Activated CD8-positive, alpha-beta memory T cell treated with anti-CD3 and anti-CD28 coated beads, Interleukin-2, amount 10 ng/mL, durations not matched to agents 7 days and 5 days (primary cell): Measurements from ENCODE around the gene MPP4. TPM values are rescaled to one million over a fixed set of nuclear protein-coding genes. Genes with fewer than 3 reads are reported as not detected.

Experiments
- ATAC-seq: fragments of 150-1000 bp; cut with Tn5 transposase; one replicate; pipeline ENCODE4 v1.10.0; 2021; ENCODE audit warnings: moderate library complexity
- CTCF ChIA-PET: fragments of 350-600 bp; sonication (Branson Sonifier 250); formaldehyde crosslinking; loops from one replicate; lab custom pipeline; 2021; ENCODE audit warnings: antibody characterized with exemption; lab: Charles Lee
- DNase-seq: peaks from one replicate; pipeline ENCODE4 v3.0.0-alpha.2; 2020
- H3K27ac Mint-ChIP-seq: one replicate; pipeline ENCODE4 v1.8.0; 2021; ENCODE audit warnings: mild to moderate bottlenecking, mixed read lengths
- H3K27me3 Mint-ChIP-seq: one replicate; pipeline ENCODE4 v1.8.0; 2021; ENCODE audit warnings: mixed read lengths
- H3K36me3 Mint-ChIP-seq: one replicate; pipeline ENCODE4 v1.8.0; 2021; ENCODE audit warnings: mild to moderate bottlenecking, mixed read lengths
- H3K4me1 Mint-ChIP-seq: one replicate; pipeline ENCODE4 v1.8.0; 2021; ENCODE audit warnings: mixed read lengths
- H3K4me3 Mint-ChIP-seq: one replicate; pipeline ENCODE4 v1.8.0; 2021; ENCODE audit warnings: mild to moderate bottlenecking, moderate library complexity, mixed read lengths
- H3K9me3 Mint-ChIP-seq: one replicate; pipeline ENCODE4 v1.8.0; 2022; ENCODE audit warnings: low read depth, mixed read lengths
- total RNA-seq, 2 experiments: library from RNA; stranded (reverse); gene quantifications; one replicate each; pipeline ENCODE4 v1.2.3, GENCODE V29; 2021

Gene MPP4
- not detected for total RNA-seq

GRCh38 chr2:201698588-201699226, at the start of gene MPP4:
TSS of gene MPP4 (minus strand) at chr2:201698644. CDS start at chr2:201693954, 4,690 bp downstream.
- no peak for DNase-seq
- CTCF ChIA-PET = interaction anchor here (1.0 kb wide), 1 partner anchor 13 kb away, joined by 4 read pairs; no protein-coding TSS in a partner anchor
- no peak within 1 kb of the TSS for H3K4me3 Mint-ChIP-seq
- H3K9me3 Mint-ChIP-seq = no peaks in the 10 kb centered on the region
- H3K36me3 Mint-ChIP-seq = peaks cover 4% of the 10 kb centered on the region
- H3K27ac Mint-ChIP-seq = no peak within 1 kb of the TSS
- no peak for ATAC-seq
- H3K4me1 Mint-ChIP-seq = peaks cover 3% of the 10 kb centered on the region
- H3K27me3 Mint-ChIP-seq = no peaks in the 10 kb centered on the region

DNA sequence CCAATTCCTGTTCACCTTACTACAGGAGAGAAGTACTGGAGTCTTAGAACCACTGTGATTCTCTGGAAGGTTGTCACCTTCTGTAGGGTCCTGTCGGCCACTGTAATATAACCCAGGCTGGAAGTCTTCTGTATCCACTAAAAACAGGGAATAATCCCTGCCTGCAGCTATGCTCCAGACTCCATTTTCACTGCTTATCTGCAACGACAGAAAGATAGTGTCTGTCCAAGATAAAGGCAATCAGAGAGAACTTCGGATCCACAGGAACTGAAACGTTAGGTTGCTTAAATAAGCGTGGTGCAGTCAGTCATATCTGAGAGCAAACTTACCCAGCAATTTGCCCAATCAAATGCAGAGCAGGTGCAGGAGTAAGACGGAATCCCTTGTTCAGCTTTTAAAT, 48.1 kb upstream of the MPP4 start:
- H3K9me3 Mint-ChIP-seq = no peaks in the 10 kb centered on the region
- CTCF ChIA-PET = no interaction called here

DNA sequence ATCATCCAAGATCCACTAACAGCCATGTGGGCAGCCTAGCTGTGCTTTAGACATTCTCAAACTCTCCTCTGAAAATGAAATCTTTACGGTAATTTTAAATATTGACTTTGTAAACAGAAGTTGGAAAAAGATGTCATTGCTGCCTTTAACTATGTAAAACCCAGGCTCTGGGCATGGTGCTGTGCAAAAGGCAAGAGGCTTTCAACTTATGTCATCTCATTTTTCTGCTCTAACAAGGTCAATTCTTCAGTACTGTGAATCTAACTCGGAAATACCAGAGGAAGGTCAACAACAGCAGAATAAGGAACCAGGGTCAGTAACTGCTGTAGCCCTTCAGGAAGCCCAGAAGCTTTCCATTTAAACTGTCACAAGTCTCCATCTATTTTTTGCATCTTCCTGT, 37.0 kb upstream of the MPP4 start:
- Mint-ChIP-seq H3K27me3 (no peaks in the 10 kb centered on the region), H3K9me3 (peaks cover 3% of the 10 kb centered on the region), H3K36me3 (peaks cover 25% of the 10 kb centered on the region), H3K27ac (no peak overlapping the region), H3K4me3 (no peak overlapping the region), H3K4me1 (no peaks in the 10 kb centered on the region)
- ATAC-seq = no peak
- CTCF ChIA-PET = no interaction called here
- no peak for DNase-seq

More for the DNA sequence above, 48.1 kb upstream of the MPP4 start:
- no peak overlapping the region for H3K4me3 Mint-ChIP-seq
- no peak for DNase-seq
- H3K27ac Mint-ChIP-seq = no peak overlapping the region
- no peaks in the 10 kb centered on the region for H3K27me3 Mint-ChIP-seq
- ATAC-seq = no peak
- H3K36me3 Mint-ChIP-seq = no peaks in the 10 kb centered on the region
- H3K4me1 Mint-ChIP-seq = no peaks in the 10 kb centered on the region

- no peak overlapping the region for H3K4me3 Mint-ChIP-seq
- DNase-seq (no peak), ATAC-seq (no peak)
- no peaks in the 10 kb centered on the region for H3K4me1 Mint-ChIP-seq
- H3K9me3 Mint-ChIP-seq = peaks cover 3% of the 10 kb centered on the region
- no peak overlapping the region for H3K27ac Mint-ChIP-seq
- CTCF ChIA-PET = interaction anchor here (1.2 kb wide), 1 partner anchor 15 kb away, joined by 4 read pairs; no protein-coding TSS in a partner anchor
- H3K36me3 Mint-ChIP-seq = peaks cover 25% of the 10 kb centered on the region
- H3K27me3 Mint-ChIP-seq = no peaks in the 10 kb centered on the region
These were observed 35.7 kb upstream of the MPP4 start for GRCh38 chr2:201734111-201734510.

GRCh38 chr2:201733544-201733943, 35.1 kb upstream of the MPP4 start:
- CTCF ChIA-PET = interaction anchor here (1.2 kb wide), 1 partner anchor 16 kb away, joined by 4 read pairs; no protein-coding TSS in a partner anchor
- no peak for ATAC-seq
- no peak for DNase-seq
- H3K36me3 Mint-ChIP-seq = peaks cover 23% of the 10 kb centered on the region
- H3K27ac Mint-ChIP-seq = no peak overlapping the region
- H3K27me3 Mint-ChIP-seq = no peaks in the 10 kb centered on the region
- no peak overlapping the region for H3K4me3 Mint-ChIP-seq
- H3K9me3 Mint-ChIP-seq = peaks cover 3% of the 10 kb centered on the region
- no peaks in the 10 kb centered on the region for H3K4me1 Mint-ChIP-seq

- H3K27ac Mint-ChIP-seq = no peak overlapping the region
- CTCF ChIA-PET = no interaction called here
- no peak overlapping the region for H3K4me3 Mint-ChIP-seq
- H3K4me1 Mint-ChIP-seq = no peaks in the 10 kb centered on the region
- H3K36me3 Mint-ChIP-seq = peaks cover 12% of the 10 kb centered on the region
- no peaks in the 10 kb centered on the region for H3K27me3 Mint-ChIP-seq
- DNase-seq (no peak), ATAC-seq (no peak)
- H3K9me3 Mint-ChIP-seq = peaks cover 3% of the 10 kb centered on the region
These were observed 32.3 kb upstream of the MPP4 start for GRCh38 chr2:201730651-201731285.

GRCh38 chr2:201715459-201715858, 17.0 kb upstream of the MPP4 start:
- no peak for DNase-seq
- peaks cover 31% of the 10 kb centered on the region for H3K36me3 Mint-ChIP-seq
- peaks cover 7% of the 10 kb centered on the region for H3K9me3 Mint-ChIP-seq
- no peaks in the 10 kb centered on the region for H3K4me1 Mint-ChIP-seq
- no peak overlapping the region for H3K27ac Mint-ChIP-seq
- ATAC-seq = no peak
- no peak overlapping the region for H3K4me3 Mint-ChIP-seq
- no peaks in the 10 kb centered on the region for H3K27me3 Mint-ChIP-seq
- CTCF ChIA-PET = no interaction called here

DNA sequence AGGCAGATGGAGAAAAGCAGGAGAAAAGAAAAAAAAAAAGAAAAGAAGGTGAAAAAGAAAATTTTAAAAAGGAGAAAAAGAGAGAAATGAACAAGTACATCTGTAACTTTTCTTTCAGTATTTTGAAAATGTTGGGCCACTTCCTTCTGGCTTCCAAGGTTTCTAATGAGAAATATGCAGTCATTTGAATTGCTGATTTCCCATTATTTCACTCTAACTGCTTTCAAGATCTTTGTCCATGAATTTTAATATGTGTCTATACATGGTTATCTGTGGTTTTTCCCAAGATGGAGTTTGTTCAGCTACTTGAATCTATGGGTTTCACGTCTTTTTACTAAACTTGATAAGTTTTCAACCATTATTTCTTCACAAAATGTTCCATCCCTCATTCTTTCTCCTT, 14.3 kb upstream of the MPP4 start:
- peaks cover 18% of the 10 kb centered on the region for H3K36me3 Mint-ChIP-seq
- ATAC-seq = no peak
- no peak overlapping the region for H3K27ac Mint-ChIP-seq
- CTCF ChIA-PET = no interaction called here
- no peak for DNase-seq
- no peaks in the 10 kb centered on the region for H3K9me3 Mint-ChIP-seq
- H3K4me3 Mint-ChIP-seq = no peak overlapping the region
- no peaks in the 10 kb centered on the region for H3K4me1 Mint-ChIP-seq
- no peaks in the 10 kb centered on the region for H3K27me3 Mint-ChIP-seq

DNA sequence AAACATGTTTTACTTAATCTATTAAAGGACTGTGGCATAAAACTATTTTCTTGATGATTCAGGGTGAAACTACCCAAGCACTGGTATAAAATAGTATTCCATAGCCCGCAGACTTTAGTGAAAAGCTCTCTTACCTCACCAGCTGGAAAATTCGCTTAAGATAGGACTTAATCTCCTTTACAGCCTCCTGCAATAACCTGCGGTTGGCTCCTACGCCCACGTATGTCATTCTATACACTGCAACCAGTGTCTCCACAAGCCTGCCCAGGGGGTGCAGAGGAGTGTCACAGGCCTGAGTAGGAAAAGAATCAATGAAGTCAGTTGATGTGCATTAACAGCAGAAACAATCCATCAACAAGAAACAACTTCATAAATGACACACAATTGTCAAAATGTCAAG, 11.3 kb upstream of the MPP4 start:
- DNase-seq = no peak
- H3K36me3 Mint-ChIP-seq = peaks cover 9% of the 10 kb centered on the region
- CTCF ChIA-PET = no interaction called here

GRCh38 chr2:201709049-201709448, 10.6 kb upstream of the MPP4 start:
- Mint-ChIP-seq H3K27ac (no peak overlapping the region), H3K4me3 (no peak overlapping the region), H3K27me3 (no peaks in the 10 kb centered on the region), H3K9me3 (no peaks in the 10 kb centered on the region), H3K36me3 (peaks cover 7% of the 10 kb centered on the region), H3K4me1 (peaks cover 12% of the 10 kb centered on the region)
- ATAC-seq (no peak), DNase-seq (no peak)
- CTCF ChIA-PET = no interaction called here

More for the DNA sequence above, 11.3 kb upstream of the MPP4 start:
- H3K4me1 Mint-ChIP-seq = peaks cover 5% of the 10 kb centered on the region
- no peak for ATAC-seq
- H3K27ac Mint-ChIP-seq = no peak overlapping the region
- no peaks in the 10 kb centered on the region for H3K9me3 Mint-ChIP-seq
- H3K27me3 Mint-ChIP-seq = no peaks in the 10 kb centered on the region
- no peak overlapping the region for H3K4me3 Mint-ChIP-seq

GRCh38 chr2:201707753-201708152, 9.3 kb upstream of the MPP4 start:
- no peak for DNase-seq
- ATAC-seq = no peak
- H3K27ac Mint-ChIP-seq = no peak overlapping the region
- peaks cover 13% of the 10 kb centered on the region for H3K4me1 Mint-ChIP-seq
- H3K27me3 Mint-ChIP-seq = no peaks in the 10 kb centered on the region
- CTCF ChIA-PET = no interaction called here
- H3K36me3 Mint-ChIP-seq = peaks cover 9% of the 10 kb centered on the region
- no peaks in the 10 kb centered on the region for H3K9me3 Mint-ChIP-seq
- H3K4me3 Mint-ChIP-seq = no peak overlapping the region

- Mint-ChIP-seq H3K27ac (no peak overlapping the region), H3K36me3 (peaks cover 9% of the 10 kb centered on the region), H3K4me3 (no peak overlapping the region), H3K9me3 (no peaks in the 10 kb centered on the region), H3K27me3 (no peaks in the 10 kb centered on the region), H3K4me1 (peaks cover 13% of the 10 kb centered on the region)
- CTCF ChIA-PET = no interaction called here
- ATAC-seq (peak; percentile 16), DNase-seq (no peak)
These were observed 8.7 kb upstream of the MPP4 start for GRCh38 chr2:201707142-201707541.

- DNase-seq = no peak
- Mint-ChIP-seq H3K27ac (no peak overlapping the region), H3K27me3 (no peaks in the 10 kb centered on the region), H3K36me3 (peaks cover 9% of the 10 kb centered on the region), H3K4me1 (peaks cover 13% of the 10 kb centered on the region), H3K9me3 (no peaks in the 10 kb centered on the region), H3K4me3 (no peak overlapping the region)
- ATAC-seq = no peak
- CTCF ChIA-PET = no interaction called here
These were observed 6.1 kb upstream of the MPP4 start for GRCh38 chr2:201704536-201704935.

- Mint-ChIP-seq H3K4me3 (no peak overlapping the region), H3K4me1 (peaks cover 13% of the 10 kb centered on the region), H3K27ac (no peak overlapping the region), H3K9me3 (no peaks in the 10 kb centered on the region), H3K27me3 (no peaks in the 10 kb centered on the region), H3K36me3 (peaks cover 9% of the 10 kb centered on the region)
- ATAC-seq (no peak), DNase-seq (no peak)
- CTCF ChIA-PET = no interaction called here
These were observed 3.2 kb upstream of the MPP4 start for GRCh38 chr2:201701646-201702045.
